K562 (cell line): ENCODE measurements around the gene ABCA7. TPM values are rescaled to one million over a fixed set of nuclear protein-coding genes. Genes with fewer than 3 reads are reported as not detected.

Experiments
- BCOR ChIP-seq: fragments of 450-650 bp; IDR thresholded peaks from 2 replicates; pipeline ENCODE4 v1.6.1; 2016
- BDP1 ChIP-seq: IDR thresholded peaks from 3 replicates; pipeline ENCODE4 v1.6.1; 2011; ENCODE audit not compliant: insufficient read length, insufficient read depth
- C11orf30 ChIP-seq: fragments of 450-650 bp; IDR thresholded peaks from 2 replicates; pipeline ENCODE4 v1.6.1; 2016; ENCODE audit warnings: low read depth, mild to moderate bottlenecking
- CHD2 ChIP-seq: IDR thresholded peaks from 2 replicates; pipeline ENCODE4 v1.6.1; 2011; ENCODE audit warnings: low read depth, low read length
- DACH1 ChIP-seq: fragments of 450-650 bp; IDR thresholded peaks from 2 replicates; pipeline ENCODE4 v1.6.1; 2018; ENCODE audit not compliant: partially characterized antibody
- E2F6 ChIP-seq, 2 experiments: IDR thresholded peaks; 2 replicates each; pipeline ENCODE4 v1.6.1; 2011; ENCODE audit warnings: borderline replicate concordance in 1 of 2, control low read depth in 1 of 2, low read depth in 1 of 2, low read length in 1 of 2, mild to moderate bottlenecking in 1 of 2, mixed read lengths in 1 of 2, moderate library complexity in 1 of 2; ENCODE audit not compliant: insufficient read depth in 1 of 2, insufficient read length in 1 of 2, poor library complexity in 1 of 2, severe bottlenecking in 1 of 2; ENCODE audit errors: extremely low read depth in 1 of 2
- HMGN3 ChIP-seq: IDR thresholded peaks from 2 replicates; pipeline ENCODE4 v1.6.1; 2011; ENCODE audit warnings: borderline replicate concordance, low read depth, mild to moderate bottlenecking, mixed read lengths, low read length; ENCODE audit not compliant: insufficient read length; ENCODE audit errors: extremely low read depth
- MBD1 ChIP-seq: fragments of 250-450 bp; sonication (Bioruptor Pico); IDR thresholded peaks from 2 replicates; pipeline ENCODE4 v1.8.0; 2022; ENCODE audit warnings: inconsistent platforms
- MBD2 ChIP-seq: sonication (generic); IDR thresholded peaks from 2 replicates; pipeline ENCODE4 v1.6.1; 2016; ENCODE audit warnings: low read depth, borderline replicate concordance
- NR2C1 ChIP-seq, 2 experiments: fragments of 450-650 bp; IDR thresholded peaks; 2 replicates each; pipeline ENCODE4 v1.6.1; 2017; ENCODE audit warnings: mild to moderate bottlenecking in 2 of 2, antibody characterized with exemption in 1 of 2, inconsistent platforms in 1 of 2, missing compliant biosample characterization in 1 of 2, missing genetic modification characterization in 1 of 2
- PHF20 ChIP-seq: fragments of 450-650 bp; IDR thresholded peaks from 2 replicates; pipeline ENCODE4 v1.6.1; 2018; ENCODE audit not compliant: partially characterized antibody
- POLR2A ChIP-seq: fragments of 450-650 bp; conservative IDR thresholded peaks from 2 replicates; pipeline ENCODE4 v1.6.1; 2016
- RBM39 ChIP-seq: fragments of 200-400 bp; formaldehyde crosslinking; optimal IDR thresholded peaks from 2 replicates; pipeline ENCODE3; 2018; ENCODE audit warnings: low read depth, low read length
- SIN3B ChIP-seq: fragments of 450-650 bp; IDR thresholded peaks from 2 replicates; pipeline ENCODE4 v1.6.1; 2017; ENCODE audit warnings: low read depth, mild to moderate bottlenecking, moderate library complexity
- SIX5 ChIP-seq, 2 experiments: IDR thresholded peaks; 2 replicates each; pipeline ENCODE4 v1.6.1; 2011; ENCODE audit warnings: low read length in 2 of 2, borderline replicate concordance in 1 of 2, low read depth in 1 of 2, mild to moderate bottlenecking in 1 of 2, moderate library complexity in 1 of 2; ENCODE audit not compliant: insufficient read depth in 1 of 2
- SOX6 ChIP-seq: fragments of 450-650 bp; IDR thresholded peaks from 2 replicates; pipeline ENCODE4 v1.6.1; 2014; ENCODE audit warnings: mild to moderate bottlenecking
- SREBF2 ChIP-seq: sonication (generic); formaldehyde crosslinking; IDR thresholded peaks from 2 replicates; pipeline ENCODE4 v1.4.0; 2020; ENCODE audit warnings: mild to moderate bottlenecking, missing genetic modification reagents
- SRSF3 ChIP-seq: fragments of 200-400 bp; formaldehyde crosslinking; IDR thresholded peaks from 2 replicates; pipeline ENCODE4 v1.6.1; 2016; ENCODE audit warnings: mild to moderate bottlenecking, low read length, moderate library complexity; ENCODE audit not compliant: insufficient read depth
- SUPT5H ChIP-seq: fragments of 450-650 bp; IDR thresholded peaks from 2 replicates; pipeline ENCODE4 v1.6.1; 2016
- TEAD4 ChIP-seq, 2 experiments: sonication (generic) in 1 of 2; formaldehyde crosslinking in 1 of 2; IDR thresholded peaks; 2 replicates each; pipeline versions ENCODE4 v1.6.1 to v1.8.0; 2012 to 2022; ENCODE audit warnings: borderline replicate concordance in 1 of 2, inconsistent platforms in 1 of 2, low read length in 1 of 2, mild to moderate bottlenecking in 1 of 2, missing genetic modification reagents in 1 of 2
- THAP12 ChIP-seq: fragments of 250-450 bp; sonication (Bioruptor Pico); IDR thresholded peaks from 2 replicates; pipeline ENCODE4 v1.9.0; 2021; ENCODE audit warnings: mild to moderate bottlenecking, inconsistent platforms
- TRIM24 ChIP-seq, 2 experiments: fragments of 450-650 bp; IDR thresholded peaks; 2 replicates each; pipeline ENCODE4 v1.6.1; 2016
- ZNF263 ChIP-seq: sonication (generic); formaldehyde crosslinking; IDR thresholded peaks from 2 replicates; pipeline ENCODE4 v1.8.0; 2022; ENCODE audit warnings: mild to moderate bottlenecking, missing genetic modification reagents, borderline replicate concordance
- polyA plus RNA-seq, 8 experiments: library from polyadenylated mRNA; depleted of rRNA in 4 of 8; stranded (reverse) in 5 of 8; unstranded in 3 of 8; fragments of >200 nt; fragmentation: Nextera tagmentation in 2 of 8; fragmentation: Illumina TruSeq in 1 of 8; extraction: Ambion mirVana in 2 of 8; extraction: Trizol in 1 of 8; gene quantifications; 2 replicates each; pipeline versions ENCODE4 v1.2.1 to v1.2.3, GENCODE V29; 2011 to 2014; ENCODE audit warnings: inconsistent platforms in 1 of 8, missing spikeins in 1 of 8
- total RNA-seq, 7 experiments: library from RNA; depleted of rRNA in 6 of 7; stranded (reverse); fragments of >200 nt in 6 of 7; fragmentation: Illumina TruSeq in 2 of 7; extraction: Trizol in 2 of 7; gene quantifications; 2 replicates each; pipeline versions ENCODE4 v1.2.1 to v1.2.3, GENCODE V29; 2011 to 2021; ENCODE audit warnings: low replicate concordance in 1 of 7

The ABCA7 gene
- total and polyA plus RNA-seq, 9 of the 15 experiments (the other 6 are each of a cell fraction or from before 2014, with no cell fraction given): 2.3 to 96.1 (median 31.2) TPM

GRCh38 chr19:1041835-1042685 is 2.2 kb downstream of the ABCA7 start (continued):
- peak; percentile 43 for TF ChIP-seq CHD2
- no peak for TF ChIP-seq SREBF2 (CRISPR knock-in tag)
- TF ChIP-seq MBD1 (CRISPR knock-in tag): no peak
- TF ChIP-seq E2F6 (IDR thresholded peaks at IDR 0.05; ENCODE audit: borderline replicate concordance in 1 of 2, extremely low read depth in 1 of 2, insufficient read depth in 1 of 2, insufficient read length in 1 of 2, low read depth in 1 of 2, low read length in 1 of 2, poor library complexity in 1 of 2, severe bottlenecking in 1 of 2): peak in 1 of 2 experiments; percentile 24
- no peak for TF ChIP-seq THAP12 (CRISPR knock-in tag)
- no peak for TF ChIP-seq BDP1
- TF ChIP-seq SIX5 (IDR thresholded peaks at IDR 0.05; ENCODE audit: borderline replicate concordance in 1 of 2, insufficient read depth in 1 of 2, low read depth in 1 of 2, low read length in 2 of 2): 0 out of 4 replicates have a peak, but pooled peaks of 1 of the 2 experiments have one; percentile 8
- 0 out of 4 replicates have a peak, but pooled peaks of 1 of the 2 experiments have one; percentile 27 for TF ChIP-seq TRIM24 (IDR thresholded peaks at IDR 0.05)
- peak; percentile 82 for TF ChIP-seq HMGN3
- peak; percentile 91 for TF ChIP-seq ZNF263 (CRISPR knock-in tag)
- TF ChIP-seq NR2C1 (IDR thresholded peaks at IDR 0.05): no peak
- TF ChIP-seq NR2C1 (tag; IDR thresholded peaks at IDR 0.05): 0 out of 2 replicates have a peak, but pooled peaks have one; percentile 13
- TF ChIP-seq POLR2A: peak; percentile 64; the same call in 1 of the 2 replicates
- peak; percentile 47 for TF ChIP-seq DACH1
- TF ChIP-seq C11orf30: peak; percentile 90
- no peak for TF ChIP-seq SRSF3
- TF ChIP-seq SOX6: 0 out of 2 replicates have a peak, but pooled peaks have one; percentile 10
- TF ChIP-seq RBM39: no peak
- peak; percentile 13; the same call in 1 of the 2 replicates for TF ChIP-seq TEAD4 (IDR thresholded peaks at IDR 0.05; ENCODE audit: low read length)
- no peak for TF ChIP-seq TEAD4 (CRISPR knock-in tag; IDR thresholded peaks at IDR 0.05; ENCODE audit: borderline replicate concordance)
- TF ChIP-seq PHF20: peak; percentile 84
- TF ChIP-seq SIN3B: peak; percentile 75
- peak; percentile 76 for TF ChIP-seq BCOR
- TF ChIP-seq MBD2: peak; percentile 26; the same call in 1 of the 2 replicates
- peak; percentile 64 for TF ChIP-seq SUPT5H
